SU-DHL-6 (cell line): Measurements from ENCODE around the gene BRMS1.

Source experiments
- H2AFZ ChIP-seq: fragments of 200-600 bp; sonication (generic); 2 replicates; pipeline ENCODE4 v1.6.1; 2014; ENCODE audit warnings: low read depth, mild to moderate bottlenecking, moderate library complexity, mixed read lengths, antibody characterized with exemption, low read length; ENCODE audit not compliant: severe bottlenecking
- H3F3A ChIP-seq: fragments of 200-600 bp; shearing (Covaris generic); 2 replicates; pipeline ENCODE4 v1.6.0; 2016; ENCODE audit warnings: antibody characterized with exemption, mild to moderate bottlenecking; ENCODE audit not compliant: insufficient read depth
- H3K27ac ChIP-seq: fragments of 200-600 bp; sonication (generic); 2 replicates; pipeline ENCODE4 v1.5.1; 2016; ENCODE audit warnings: low read depth, mild to moderate bottlenecking, low read length, moderate library complexity, mixed read lengths
- H3K27me3 ChIP-seq: fragments of 200-600 bp; sonication (generic), shearing (Covaris generic); 2 replicates; pipeline ENCODE4 v1.6.0; 2014; ENCODE audit warnings: mild to moderate bottlenecking, low read length
- H3K36me3 ChIP-seq: fragments of 200-600 bp; sonication (generic); 2 replicates; pipeline ENCODE4 v1.6.1; 2014; ENCODE audit warnings: mild to moderate bottlenecking, low read length, mixed read lengths
- H3K4me2 ChIP-seq: fragments of 300-600, 200-600 bp; shearing (Covaris generic), sonication (generic); 2 replicates; pipeline ENCODE4 v1.6.0; 2014; ENCODE audit warnings: low read length, low read depth, mild to moderate bottlenecking; ENCODE audit not compliant: poor library complexity, severe bottlenecking
- H3K4me3 ChIP-seq: fragments of 200-600 bp; sonication (generic); 2 replicates; pipeline ENCODE4 v1.5.1; 2014; ENCODE audit warnings: antibody characterized with exemption, low read length, mild to moderate bottlenecking, mixed read lengths; ENCODE audit not compliant: insufficient read depth, poor library complexity, severe bottlenecking
- H3K79me2 ChIP-seq: fragments of 200-600 bp; sonication (generic); 2 replicates; pipeline ENCODE4 v1.6.1; 2014; ENCODE audit warnings: mild to moderate bottlenecking, low read length, moderate library complexity; ENCODE audit not compliant: insufficient read depth
- H3K9ac ChIP-seq: fragments of 200-600 bp; sonication (generic); 2 replicates; pipeline ENCODE4 v1.7.0; 2014; ENCODE audit warnings: mild to moderate bottlenecking, low read length
- H3K9me2 ChIP-seq: fragments of 200-600 bp; sonication (generic); replicated peaks from 2 replicates; pipeline ENCODE4 v1.6.1; 2014; ENCODE audit warnings: low read length; ENCODE audit not compliant: insufficient read depth
- H3K9me3 ChIP-seq: fragments of 200-600 bp; sonication (generic); 2 replicates; pipeline ENCODE4 v1.6.1; 2014; ENCODE audit warnings: low read length, mixed read lengths; ENCODE audit not compliant: insufficient read depth
- H4K20me1 ChIP-seq: fragments of 200-600 bp; sonication (generic); 2 replicates; pipeline ENCODE4 v1.6.1; 2014; ENCODE audit warnings: low read depth, mild to moderate bottlenecking, antibody characterized with exemption, low read length, moderate library complexity, mixed read lengths
- EZH2phosphoT487 ChIP-seq: fragments of 200-600 bp; sonication (generic), shearing (Covaris generic); conservative IDR thresholded peaks from 2 replicates; pipeline ENCODE4 v1.6.1; 2018; ENCODE audit warnings: mild to moderate bottlenecking, antibody characterized with exemption, low read length, moderate library complexity, mixed read lengths
- TF ChIP-seq, protein P1 (sequence below): fragments of 200-600 bp; sonication (generic); IDR thresholded peaks from one replicate; pipeline ENCODE4 v1.5.1; 2017; ENCODE audit warnings: antibody characterized with exemption, mild to moderate bottlenecking, low read length, moderate library complexity; ENCODE audit not compliant: insufficient read depth, poor library complexity, severe bottlenecking

The BRMS1 gene

DNA sequence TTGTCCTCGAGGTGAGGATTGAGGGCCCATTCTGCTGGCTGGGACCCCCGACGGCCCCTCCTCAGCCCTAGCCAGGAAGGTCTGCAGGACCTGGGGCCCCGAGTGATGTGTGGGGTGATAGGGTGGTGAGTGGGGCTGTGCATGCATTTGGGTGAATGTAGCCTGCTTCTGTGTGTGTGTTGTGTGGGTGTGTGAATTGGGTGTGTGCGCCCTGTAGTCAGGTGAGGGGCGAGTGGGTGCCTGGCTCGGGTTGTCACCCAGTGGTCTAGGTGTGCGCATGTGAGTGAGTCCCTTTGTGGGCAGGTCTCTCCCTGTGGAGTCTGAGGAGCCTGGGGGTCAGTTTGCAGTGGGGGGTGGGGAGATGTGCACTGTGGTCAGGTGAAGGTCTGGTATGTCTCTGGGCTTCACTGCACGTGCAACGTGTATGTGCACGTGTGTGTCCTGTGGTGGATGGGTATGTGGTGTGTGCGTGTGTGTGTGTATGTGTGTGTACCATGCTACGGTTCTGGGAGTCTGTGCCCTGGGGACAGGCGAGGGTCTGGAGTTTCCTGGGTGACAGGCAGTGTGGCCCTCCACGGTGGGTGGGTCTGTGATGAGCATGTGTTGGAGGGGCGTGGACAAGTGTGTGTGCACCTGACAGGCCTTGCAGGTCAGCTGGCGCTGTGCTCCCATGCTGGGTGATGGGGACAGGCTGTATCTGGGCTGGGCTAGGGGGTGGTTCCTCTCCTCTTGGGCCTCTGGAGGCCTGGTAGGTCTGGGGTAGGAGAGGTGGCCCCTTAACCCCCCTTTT lies 52.2 kb downstream of the BRMS1 start:
- Histone ChIP-seq H3K9me2 (no peaks in the 10 kb centered on the region), H3K27me3 (no peaks in the 10 kb centered on the region), H3F3A (no peaks in the 10 kb centered on the region), H3K9me3 (no peaks in the 10 kb centered on the region), H3K36me3 (no peaks in the 10 kb centered on the region), H4K20me1 (no peaks in the 10 kb centered on the region), H3K9ac (no peak overlapping the region), H2AFZ (no peak overlapping the region), H3K27ac (no peak overlapping the region), H3K4me2 (no peak overlapping the region), H3K4me3 (no peak overlapping the region), H3K79me2 (no peaks in the 10 kb centered on the region)
- TF ChIP-seq, protein P1, sequence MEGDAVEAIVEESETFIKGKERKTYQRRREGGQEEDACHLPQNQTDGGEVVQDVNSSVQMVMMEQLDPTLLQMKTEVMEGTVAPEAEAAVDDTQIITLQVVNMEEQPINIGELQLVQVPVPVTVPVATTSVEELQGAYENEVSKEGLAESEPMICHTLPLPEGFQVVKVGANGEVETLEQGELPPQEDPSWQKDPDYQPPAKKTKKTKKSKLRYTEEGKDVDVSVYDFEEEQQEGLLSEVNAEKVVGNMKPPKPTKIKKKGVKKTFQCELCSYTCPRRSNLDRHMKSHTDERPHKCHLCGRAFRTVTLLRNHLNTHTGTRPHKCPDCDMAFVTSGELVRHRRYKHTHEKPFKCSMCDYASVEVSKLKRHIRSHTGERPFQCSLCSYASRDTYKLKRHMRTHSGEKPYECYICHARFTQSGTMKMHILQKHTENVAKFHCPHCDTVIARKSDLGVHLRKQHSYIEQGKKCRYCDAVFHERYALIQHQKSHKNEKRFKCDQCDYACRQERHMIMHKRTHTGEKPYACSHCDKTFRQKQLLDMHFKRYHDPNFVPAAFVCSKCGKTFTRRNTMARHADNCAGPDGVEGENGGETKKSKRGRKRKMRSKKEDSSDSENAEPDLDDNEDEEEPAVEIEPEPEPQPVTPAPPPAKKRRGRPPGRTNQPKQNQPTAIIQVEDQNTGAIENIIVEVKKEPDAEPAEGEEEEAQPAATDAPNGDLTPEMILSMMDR: no peak
- no peak for TF ChIP-seq EZH2phosphoT487

DNA sequence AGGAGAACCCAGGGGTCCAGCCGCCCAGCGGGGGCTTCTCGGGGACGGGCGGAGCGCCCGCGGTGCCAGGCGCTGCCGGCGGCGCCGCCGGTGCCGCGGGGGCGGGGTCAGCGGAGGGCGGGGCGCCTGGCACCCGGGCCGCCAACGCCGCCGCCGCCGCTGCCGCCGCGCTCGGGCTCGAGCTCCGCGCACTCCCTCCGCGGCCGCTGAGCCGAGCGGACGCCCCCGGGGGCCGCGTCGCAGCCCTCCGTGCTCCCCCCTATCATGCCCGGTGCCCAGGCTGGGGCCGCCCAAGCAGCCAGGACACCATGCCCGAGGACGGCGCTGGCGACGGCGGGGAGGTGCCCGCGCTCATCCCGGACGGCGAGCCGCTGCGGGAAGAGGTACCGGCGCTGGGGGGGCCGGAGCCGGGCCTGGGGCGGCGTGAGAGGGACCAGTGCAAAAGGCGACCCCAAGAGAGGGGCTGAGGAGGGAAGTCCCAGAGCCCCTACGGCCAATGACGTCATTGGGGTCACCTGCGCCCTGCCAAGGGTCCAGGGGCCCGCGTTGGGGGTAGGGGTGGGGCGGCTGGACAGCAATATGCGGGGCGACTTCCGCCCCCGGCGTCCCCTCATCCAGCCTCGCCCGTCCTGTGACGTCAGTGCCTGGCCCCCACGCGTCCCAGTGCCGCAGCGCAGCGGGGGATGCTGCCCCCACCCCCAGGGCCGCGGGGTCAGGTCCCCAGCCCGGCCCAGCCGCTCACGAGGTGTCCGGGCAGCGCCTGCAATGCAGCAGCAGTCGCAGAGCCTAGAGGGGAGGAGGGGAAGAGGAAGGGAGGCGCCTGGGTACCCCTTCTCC lies 53.0 kb downstream of the BRMS1 start, which contains the start of gene TMEM151A:
Gene TMEM151A (plus strand): TSS at position 189 of the 837 bp plus-strand sequence. CDS start 120 bp downstream, at position 309.
- no peaks in the 10 kb centered on the region for H3K27me3 ChIP-seq
- H3K4me3 ChIP-seq: no peak within 1 kb of the TSS
- H3K27ac ChIP-seq: no peak within 1 kb of the TSS

DNA sequence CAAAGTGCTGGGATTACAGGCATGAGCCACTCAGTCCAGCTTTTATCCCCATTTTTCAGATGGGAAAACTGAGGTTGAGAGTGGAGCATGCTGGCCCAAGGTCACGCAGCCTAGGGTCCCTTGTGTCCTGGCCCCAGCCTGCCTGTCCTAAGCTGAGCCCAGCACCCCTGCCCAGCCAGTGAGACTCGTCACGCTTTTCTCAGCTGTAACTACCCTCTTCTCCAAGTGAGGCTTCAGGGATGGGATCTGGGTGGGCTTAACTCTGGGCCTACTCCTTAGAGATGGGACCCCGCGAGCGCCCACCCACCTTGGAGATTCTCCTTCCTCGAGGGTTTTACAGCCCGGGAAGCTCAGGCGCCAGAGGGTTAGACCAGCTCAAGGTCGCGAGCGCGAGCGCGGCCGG lies 53.6 kb downstream of the BRMS1 start:
- TF ChIP-seq, protein P1: no peak
- TF ChIP-seq EZH2phosphoT487: no peak
- Histone ChIP-seq H3K79me2 (no peaks in the 10 kb centered on the region), H3K4me2 (no peak overlapping the region), H3K9me2 (no peaks in the 10 kb centered on the region), H2AFZ (no peak overlapping the region), H3K27me3 (no peaks in the 10 kb centered on the region), H3K9ac (no peak overlapping the region), H3F3A (no peaks in the 10 kb centered on the region), H3K27ac (no peak overlapping the region), H3K9me3 (no peaks in the 10 kb centered on the region), H4K20me1 (no peaks in the 10 kb centered on the region), H3K36me3 (no peaks in the 10 kb centered on the region), H3K4me3 (no peak overlapping the region)

More for the DNA sequence above, 53.0 kb downstream of the BRMS1 start, which contains the start of gene TMEM151A:
- H3K79me2 ChIP-seq: no peaks in the 10 kb centered on the region
- no peaks in the 10 kb centered on the region for H3K9me3 ChIP-seq
- no peaks in the 10 kb centered on the region for H3K9me2 ChIP-seq
- no peaks in the 10 kb centered on the region for H4K20me1 ChIP-seq
- H3K36me3 ChIP-seq: no peaks in the 10 kb centered on the region
- no peaks in the 10 kb centered on the region for H3F3A ChIP-seq
- no peak within 1 kb of the TSS for H3K9ac ChIP-seq
- TF ChIP-seq EZH2phosphoT487: no peak
- TF ChIP-seq, protein P1: no peak
- H3K4me2 ChIP-seq: no peak within 1 kb of the TSS
- no peak within 1 kb of the TSS for H2AFZ ChIP-seq
